Hematopoietic multipotent progenitor cell (in vitro differentiated cells): ENCODE measurements around the gene SUFU. TPM values are rescaled to one million over a fixed set of nuclear protein-coding genes. Genes with fewer than 3 reads are reported as not detected.

ENCODE experiments used
- DNase-seq, 3 donors: peaks; one replicate each; pipeline ENCODE4 v3.0.0-alpha.2; 2011 to 2015; ENCODE audit warnings: low read depth in 2 of 3, low spot score in 2 of 3
- total RNA-seq: library from RNA; depleted of rRNA; stranded (reverse); fragments of >200 nt; gene quantifications from one replicate; pipeline ENCODE4 v1.2.3, GENCODE V29; 2012

Gene SUFU
- total RNA-seq, 1 donor: 6.7 TPM

- no peak for DNase-seq
These were observed 85.1 kb downstream of the SUFU start for GRCh38 chr10:102588875-102589274.

GRCh38 chr10:102593074-102593803, 89.5 kb downstream of the SUFU start:
- no peak for DNase-seq

GRCh38 chr10:102593804-102594079, 90.0 kb downstream of the SUFU start:
- DNase-seq: no peak

- DNase-seq: no peak
These were observed 91.5 kb downstream of the SUFU start for GRCh38 chr10:102595293-102595692.

GRCh38 chr10:102595897-102596296, 92.1 kb downstream of the SUFU start:
- DNase-seq: no peak

GRCh38 chr10:102596506-102596971, 92.8 kb downstream of the SUFU start:
- peak in 1 of 3 donors; percentile 54 for DNase-seq

GRCh38 chr10:102597131-102597991, 93.6 kb downstream of the SUFU start:
- DNase-seq: no peak

GRCh38 chr10:102598243-102598642, 94.5 kb downstream of the SUFU start:
- DNase-seq: no peak

- DNase-seq: peak in 2 of 3 donors; percentile 80 to 87
These were observed 96.0 kb downstream of the SUFU start for GRCh38 chr10:102599565-102600327.

- no peak for DNase-seq
These were observed 97.0 kb downstream of the SUFU start for GRCh38 chr10:102600816-102601215.

- no peak for DNase-seq
These were observed 97.9 kb downstream of the SUFU start for GRCh38 chr10:102601639-102602038.

GRCh38 chr10:102602272-102603045, 98.7 kb downstream of the SUFU start:
- DNase-seq: no peak

- DNase-seq: peak in 2 of 3 donors; percentile 78 to 83
These were observed 100.2 kb downstream of the SUFU start for GRCh38 chr10:102603946-102604345.

- DNase-seq: peak in 1 of 3 donors; percentile 73
These were observed 100.7 kb downstream of the SUFU start for GRCh38 chr10:102604439-102604841.

- no peak for DNase-seq
These were observed 101.9 kb downstream of the SUFU start for GRCh38 chr10:102605712-102606111.

- DNase-seq: no peak
These were observed 104.7 kb downstream of the SUFU start for GRCh38 chr10:102608487-102608886.

GRCh38 chr10:102610441-102610887, 106.7 kb downstream of the SUFU start:
- DNase-seq: no peak

GRCh38 chr10:102611514-102612087, 107.8 kb downstream of the SUFU start:
- DNase-seq: no peak

- peak; percentile 44 to 74 (median 72) for DNase-seq
These were observed 109.1 kb downstream of the SUFU start for GRCh38 chr10:102612964-102613275.

GRCh38 chr10:102613286-102613685, 109.5 kb downstream of the SUFU start:
- peak in 1 of 3 donors; percentile 19 for DNase-seq
